T-helper 17 cell (primary cell): ENCODE measurements around the gene ZMYND10. TPM values are rescaled to one million over a fixed set of nuclear protein-coding genes. Genes with fewer than 3 reads are reported as not detected.
A peak's percentile ranks its signal among the peaks of the same experiment; 100 is the strongest.

Source experiments
- ATAC-seq: fragments of 150-1000 bp; cut with Tn5 transposase; 2 replicates; pipeline ENCODE4 v1.10.0; 2021; ENCODE audit warnings: mild to moderate bottlenecking, moderate library complexity
- DNase-seq, 3 donors: peaks; one replicate each; pipeline versions ENCODE4 v3.0.0 to v3.0.0-alpha.2; 2020 to 2021
- H3K9me3 ChIP-seq: one replicate; pipeline ENCODE4 v1.7.0; 2013; ENCODE audit warnings: low read length, mild to moderate bottlenecking; ENCODE audit not compliant: control insufficient read depth, poor library complexity, severe bottlenecking
- H3K27ac Mint-ChIP-seq: one replicate; pipeline ENCODE4 v1.8.0; 2022; ENCODE audit warnings: mild to moderate bottlenecking, moderate library complexity, mixed read lengths
- H3K27me3 Mint-ChIP-seq: one replicate; pipeline ENCODE4 v1.8.0; 2022; ENCODE audit warnings: mixed read lengths
- H3K36me3 Mint-ChIP-seq: one replicate; pipeline ENCODE4 v1.8.0; 2022; ENCODE audit warnings: low read depth, mixed read lengths
- H3K4me1 Mint-ChIP-seq: one replicate; pipeline ENCODE4 v1.8.0; 2022; ENCODE audit warnings: mild to moderate bottlenecking, mixed read lengths
- H3K4me3 Mint-ChIP-seq: one replicate; pipeline ENCODE4 v1.8.0; 2022; ENCODE audit warnings: mild to moderate bottlenecking, moderate library complexity, mixed read lengths
- total RNA-seq, 4 donors: library from RNA in 2 of 4; stranded (reverse) in 2 of 4; gene quantifications; one replicate each; pipeline ENCODE4 v1.2.3 and lab custom pipeline; 2022 to 2026

The ZMYND10 gene
- total RNA-seq, 2 donors from 2014 or later = 1.1 to 1.3 TPM

DNA sequence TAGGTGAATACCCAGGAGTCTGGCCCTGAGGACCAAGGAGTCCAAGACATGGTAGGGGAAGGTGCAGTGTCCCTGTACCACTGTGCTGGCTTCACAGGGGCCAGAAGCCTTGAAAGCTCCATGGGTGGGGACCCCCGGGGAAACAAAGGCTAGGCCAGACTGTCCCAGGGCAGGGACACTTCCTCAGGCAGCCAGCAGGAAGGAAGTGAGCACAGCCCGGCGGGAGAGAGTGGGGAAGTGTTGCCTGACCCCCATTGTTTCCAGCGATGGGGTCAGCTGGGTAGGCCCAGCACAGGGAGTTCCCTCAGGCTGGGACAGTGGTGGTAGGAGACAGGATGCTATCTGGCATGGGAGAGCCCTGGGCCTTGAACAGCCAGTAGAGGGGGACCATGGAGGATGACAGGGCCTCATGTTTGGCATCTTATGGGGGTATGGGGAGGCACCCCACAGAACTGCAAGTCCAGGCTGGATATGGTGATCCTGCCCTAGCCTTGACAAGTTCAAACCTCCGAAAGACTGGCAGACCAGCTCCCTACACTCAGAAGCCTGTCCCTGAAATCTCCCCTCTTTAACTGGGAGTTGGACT is 21.8 kb downstream of the ZMYND10 start:
- DNase-seq (no peak), ATAC-seq (no peak)
- Mint-ChIP-seq H3K36me3 (no peaks in the 10 kb centered on the region), H3K4me3 (no peak overlapping the region), H3K4me1 (peaks cover 32% of the 10 kb centered on the region), H3K27ac (no peak overlapping the region), H3K27me3 (no peaks in the 10 kb centered on the region)
- H3K9me3 ChIP-seq = no peaks in the 10 kb centered on the region

DNA sequence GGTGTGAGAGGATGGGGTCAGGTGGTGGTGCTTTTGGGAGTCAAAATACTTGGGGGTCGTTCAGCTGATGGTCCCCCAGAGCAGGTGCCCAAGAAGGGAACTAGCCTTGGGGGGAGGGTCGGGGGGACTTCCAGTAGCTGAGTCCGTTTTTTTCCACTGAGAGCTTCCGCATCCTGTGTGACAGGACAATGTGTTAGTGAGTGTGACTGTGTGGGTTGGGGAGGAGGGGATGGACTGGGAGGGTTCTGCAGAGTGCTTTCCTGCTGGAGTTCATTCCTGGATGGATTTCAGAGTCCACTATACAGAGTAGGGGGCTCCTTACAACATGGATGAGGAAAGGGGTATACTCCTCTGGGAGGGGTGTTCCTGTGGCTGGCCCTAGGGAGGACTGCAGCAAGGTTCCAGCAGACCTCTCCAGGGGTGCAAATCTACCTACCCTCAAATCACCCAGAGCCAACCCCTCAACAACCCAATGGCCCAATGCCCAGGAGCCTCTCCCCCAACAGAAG is 22.4 kb downstream of the ZMYND10 start:
- H3K9me3 ChIP-seq = no peaks in the 10 kb centered on the region
- H3K27me3 Mint-ChIP-seq = no peaks in the 10 kb centered on the region
- ATAC-seq (no peak), DNase-seq (no peak)
- H3K4me1 Mint-ChIP-seq = peaks cover 30% of the 10 kb centered on the region
- H3K36me3 Mint-ChIP-seq = no peaks in the 10 kb centered on the region
- no peak overlapping the region for H3K27ac Mint-ChIP-seq
- no peak overlapping the region for H3K4me3 Mint-ChIP-seq

DNA sequence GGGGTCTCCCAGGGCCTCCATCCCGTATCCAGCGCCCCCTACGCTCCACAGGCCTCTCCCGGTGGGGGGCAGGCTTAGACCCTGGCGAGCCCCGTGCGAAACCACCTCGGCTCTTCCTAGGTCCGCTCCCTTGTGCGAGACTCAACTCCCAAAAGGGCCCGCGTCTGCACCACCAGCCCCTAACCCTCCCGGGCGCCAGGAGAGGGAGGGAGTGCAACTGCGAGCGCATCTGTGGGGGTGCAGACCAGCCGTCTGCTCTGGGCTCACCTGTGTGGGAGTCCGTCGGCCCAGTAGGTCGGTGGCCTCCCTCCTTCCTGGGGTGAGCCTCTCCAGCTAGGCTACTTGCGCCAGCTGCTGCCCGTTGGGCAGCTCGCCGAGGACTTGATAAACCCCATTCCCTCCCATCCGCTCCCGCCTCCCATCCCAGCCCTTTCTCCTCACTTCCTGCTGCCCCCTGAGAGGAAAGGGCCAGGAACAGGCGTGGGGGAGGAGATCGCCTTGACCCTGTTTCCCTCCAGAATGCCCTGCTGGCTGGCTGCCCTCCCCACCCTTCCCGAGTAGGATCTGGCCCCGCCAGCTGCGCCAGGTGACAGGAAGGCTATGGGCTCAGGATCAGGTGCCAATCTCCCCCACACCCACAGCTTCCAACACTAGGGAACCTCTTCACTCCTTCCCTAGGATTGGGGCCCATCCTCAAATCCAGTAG is 23.0 kb downstream of the ZMYND10 start, which contains the start of gene HYAL2:
TSS of gene HYAL2 (minus strand) at position 360 of the 706 bp plus-strand sequence. CDS start 2,256 bp downstream, outside the sequence.
- Mint-ChIP-seq H3K36me3 (no peaks in the 10 kb centered on the region), H3K27ac (peak within 1 kb of the TSS; percentile 59), H3K27me3 (no peaks in the 10 kb centered on the region), H3K4me3 (peak within 1 kb of the TSS; percentile 89), H3K4me1 (peaks cover 33% of the 10 kb centered on the region)
- DNase-seq = no peak
- no peak for ATAC-seq
- H3K9me3 ChIP-seq = no peaks in the 10 kb centered on the region

DNA sequence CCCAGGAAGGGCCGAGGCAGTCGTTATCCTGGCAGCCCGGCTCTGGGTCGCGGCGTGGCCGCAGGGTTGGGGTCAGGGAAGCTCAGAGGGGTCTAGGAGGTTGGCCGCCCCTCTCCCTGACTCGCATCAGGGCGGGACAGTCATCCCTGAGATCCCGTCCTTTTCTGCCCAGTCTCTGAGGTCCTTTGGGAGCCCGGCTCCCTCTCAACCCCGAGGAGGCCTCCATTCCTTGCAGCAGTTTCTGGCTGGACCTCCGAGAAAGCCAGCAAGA is 23.5 kb downstream of the ZMYND10 start:
- peak overlapping the region; percentile 56 for H3K4me3 Mint-ChIP-seq
- DNase-seq = no peak
- no peak for ATAC-seq
- no peaks in the 10 kb centered on the region for H3K36me3 Mint-ChIP-seq
- no peak overlapping the region for H3K27ac Mint-ChIP-seq
- H3K27me3 Mint-ChIP-seq = no peaks in the 10 kb centered on the region
- no peaks in the 10 kb centered on the region for H3K9me3 ChIP-seq
- H3K4me1 Mint-ChIP-seq = peaks cover 33% of the 10 kb centered on the region

DNA sequence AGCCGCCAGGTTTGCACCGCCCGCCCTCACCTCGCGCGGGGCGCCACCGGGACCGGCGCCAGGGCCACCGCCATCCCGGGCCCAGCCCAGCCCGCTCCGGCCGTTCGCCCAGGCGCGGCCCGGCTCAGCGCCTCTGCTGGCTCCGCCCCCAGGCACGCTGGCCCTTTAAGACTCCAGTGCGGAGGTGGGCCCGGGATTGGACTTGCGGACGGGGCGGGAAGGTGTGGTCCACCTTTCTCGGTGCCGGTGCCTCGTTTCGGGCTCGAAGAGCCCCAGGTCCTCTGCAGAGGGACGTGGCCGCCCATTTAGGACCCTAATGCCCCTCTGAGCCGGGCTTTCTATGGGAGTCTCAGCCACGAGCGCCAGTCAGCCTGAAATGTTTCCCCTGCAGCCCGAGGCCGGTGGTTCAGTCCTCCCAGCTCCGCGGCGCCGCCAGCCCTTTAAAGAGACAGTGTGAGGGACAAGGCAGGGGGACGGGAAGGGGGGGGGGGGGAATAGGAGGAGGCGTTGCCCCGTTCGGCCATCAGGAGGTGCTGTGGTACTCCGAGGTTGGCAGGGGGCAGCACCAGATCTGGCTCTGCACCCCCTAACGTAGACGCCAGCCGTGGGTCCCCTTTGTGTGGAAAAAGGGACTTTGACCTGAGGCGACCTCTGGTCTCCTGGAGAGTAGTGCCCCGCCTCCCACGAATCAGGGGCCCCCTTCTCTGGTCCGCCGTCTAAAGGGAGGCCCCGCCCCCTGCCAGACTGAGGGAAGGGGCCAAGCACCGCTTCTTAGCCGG is 24.0 kb downstream of the ZMYND10 start:
- peak; percentile 75 for ATAC-seq
- peak overlapping the region; percentile 89 for H3K4me3 Mint-ChIP-seq
- peaks cover 33% of the 10 kb centered on the region for H3K4me1 Mint-ChIP-seq
- DNase-seq = peak; percentile 68 to 69 (median 68)
- no peaks in the 10 kb centered on the region for H3K9me3 ChIP-seq
- no peaks in the 10 kb centered on the region for H3K27me3 Mint-ChIP-seq
- H3K27ac Mint-ChIP-seq = peak overlapping the region; percentile 59
- H3K36me3 Mint-ChIP-seq = no peaks in the 10 kb centered on the region

DNA sequence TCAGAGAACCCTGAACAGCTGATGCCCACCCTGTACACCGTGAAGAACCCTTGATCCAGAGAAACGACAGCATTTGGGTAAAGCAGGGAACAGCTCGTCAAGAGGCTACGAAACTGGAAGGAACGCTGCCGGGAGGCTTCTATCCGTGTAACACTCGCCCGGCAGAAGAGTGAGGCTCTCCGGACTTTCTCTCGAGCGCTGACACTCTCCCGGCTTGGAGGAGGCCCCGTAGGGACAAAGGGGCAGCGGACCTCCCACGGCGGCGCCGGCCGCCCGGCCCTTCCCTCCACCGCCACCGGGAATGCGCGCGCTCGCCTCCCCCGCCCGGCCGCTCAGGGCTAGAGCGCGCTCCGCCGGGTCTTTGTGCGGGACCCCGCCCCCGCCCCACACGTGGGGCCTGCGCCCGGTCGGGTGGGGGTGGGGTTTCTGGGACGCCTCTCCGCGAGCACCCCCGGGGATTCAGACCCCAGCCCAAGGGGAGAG is 24.6 kb downstream of the ZMYND10 start:
- no peaks in the 10 kb centered on the region for H3K27me3 Mint-ChIP-seq
- DNase-seq (peak in 2 of 3 donors; percentile 51 to 61), ATAC-seq (peak; percentile 45)
- H3K9me3 ChIP-seq = no peaks in the 10 kb centered on the region
- no peaks in the 10 kb centered on the region for H3K36me3 Mint-ChIP-seq
- peaks cover 38% of the 10 kb centered on the region for H3K4me1 Mint-ChIP-seq
- peak overlapping the region; percentile 89 for H3K4me3 Mint-ChIP-seq
- peak overlapping the region; percentile 75 for H3K27ac Mint-ChIP-seq

DNA sequence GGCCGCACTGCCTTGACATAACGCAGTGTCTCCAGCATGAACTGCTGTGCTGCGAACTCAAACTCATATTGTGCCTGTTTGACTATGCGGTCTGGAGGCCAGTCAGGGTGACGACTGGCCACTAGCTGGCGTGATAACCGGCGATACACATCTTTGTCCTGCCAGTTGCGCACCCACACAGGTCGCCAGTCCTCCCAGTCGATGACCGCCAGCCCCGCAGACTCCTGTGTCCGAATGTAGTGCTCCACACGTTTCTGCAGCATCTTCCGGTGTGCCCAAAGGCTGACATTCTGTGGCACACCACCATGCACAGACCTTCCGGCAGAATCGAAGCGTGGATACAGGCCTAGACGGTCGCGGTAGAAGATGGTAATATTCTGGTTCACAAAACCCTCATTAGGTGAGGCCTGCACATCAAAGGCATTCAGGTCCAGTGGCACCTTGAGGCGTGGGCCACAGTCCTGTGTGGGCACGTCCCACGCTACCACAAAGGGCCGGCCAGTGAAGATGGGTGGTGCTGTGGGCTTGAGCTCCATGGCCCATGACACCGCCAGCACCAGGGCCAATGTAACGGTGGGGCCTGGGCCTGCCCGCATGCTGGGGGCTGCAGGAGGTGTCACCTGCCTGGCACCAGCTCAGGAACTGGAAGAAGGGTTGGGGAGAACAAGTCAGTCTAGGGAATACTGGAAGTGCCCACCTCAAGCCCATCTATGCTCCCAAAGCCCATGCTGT is 25.5 kb downstream of the ZMYND10 start:
- no peaks in the 10 kb centered on the region for H3K9me3 ChIP-seq
- H3K36me3 Mint-ChIP-seq = no peaks in the 10 kb centered on the region
- H3K4me3 Mint-ChIP-seq = peak overlapping the region; percentile 89
- ATAC-seq = no peak
- peak overlapping the region; percentile 75 for H3K27ac Mint-ChIP-seq
- no peaks in the 10 kb centered on the region for H3K27me3 Mint-ChIP-seq
- peaks cover 38% of the 10 kb centered on the region for H3K4me1 Mint-ChIP-seq
- no peak for DNase-seq

DNA sequence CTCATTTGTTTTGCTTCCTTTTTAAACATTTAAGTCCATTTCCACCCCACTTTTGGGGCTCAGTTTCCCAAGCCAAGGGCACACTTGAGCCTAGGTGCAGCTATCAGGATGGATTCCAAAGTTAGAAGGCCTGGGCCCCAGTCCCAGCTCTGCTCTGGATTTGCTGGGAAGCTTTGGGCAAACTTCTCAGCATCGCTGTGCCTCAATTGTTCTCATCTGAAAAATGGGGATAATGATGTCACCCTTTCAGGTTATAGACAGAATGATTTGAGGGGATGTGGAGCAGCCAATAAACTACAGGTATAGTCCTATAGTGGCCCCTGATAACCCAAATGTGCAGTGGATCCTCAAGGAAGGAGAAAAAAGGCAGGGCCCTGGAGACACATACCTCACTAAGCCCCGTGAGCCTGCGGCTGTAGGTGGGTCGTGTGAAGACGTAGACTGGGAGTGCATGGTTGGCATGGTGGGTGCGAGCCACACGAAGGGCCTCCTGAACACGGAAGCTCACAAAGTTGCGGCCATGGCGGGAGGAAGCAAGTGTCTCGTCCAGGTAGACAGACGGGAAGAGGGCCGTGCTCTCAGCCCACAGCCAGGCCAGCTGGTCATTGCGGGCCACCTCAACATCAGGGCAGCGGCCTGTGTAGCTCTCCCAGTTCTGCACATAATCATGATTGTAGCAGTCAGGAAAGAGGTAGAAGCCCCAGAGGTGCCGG is 26.2 kb downstream of the ZMYND10 start:
- no peaks in the 10 kb centered on the region for H3K36me3 Mint-ChIP-seq
- no peaks in the 10 kb centered on the region for H3K9me3 ChIP-seq
- no peak overlapping the region for H3K4me3 Mint-ChIP-seq
- H3K4me1 Mint-ChIP-seq = peaks cover 33% of the 10 kb centered on the region
- ATAC-seq (no peak), DNase-seq (no peak)
- no peak overlapping the region for H3K27ac Mint-ChIP-seq
- no peaks in the 10 kb centered on the region for H3K27me3 Mint-ChIP-seq

DNA sequence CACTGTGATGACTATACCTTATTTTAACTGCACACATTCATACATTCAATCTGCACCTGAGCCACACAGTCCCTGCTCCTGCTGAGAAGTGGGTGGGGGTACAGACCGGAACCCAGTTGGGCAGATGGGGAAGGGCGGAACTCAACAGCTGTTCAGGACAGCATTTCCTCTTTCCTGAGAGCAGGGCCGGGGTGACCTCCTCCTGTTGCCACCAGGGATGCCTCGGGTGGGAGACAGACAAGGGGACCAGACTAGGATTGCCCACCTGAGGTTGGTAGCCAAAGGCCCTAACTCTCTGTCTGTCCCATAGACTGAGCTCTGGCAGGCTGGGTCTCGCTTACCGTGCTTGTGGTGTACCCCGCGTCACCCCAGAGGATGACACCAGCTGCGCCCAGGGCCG is 26.9 kb downstream of the ZMYND10 start:
- Mint-ChIP-seq H3K4me1 (peaks cover 33% of the 10 kb centered on the region), H3K36me3 (no peaks in the 10 kb centered on the region), H3K27me3 (no peaks in the 10 kb centered on the region), H3K4me3 (no peak overlapping the region), H3K27ac (no peak overlapping the region)
- DNase-seq (no peak), ATAC-seq (no peak)
- no peaks in the 10 kb centered on the region for H3K9me3 ChIP-seq

DNA sequence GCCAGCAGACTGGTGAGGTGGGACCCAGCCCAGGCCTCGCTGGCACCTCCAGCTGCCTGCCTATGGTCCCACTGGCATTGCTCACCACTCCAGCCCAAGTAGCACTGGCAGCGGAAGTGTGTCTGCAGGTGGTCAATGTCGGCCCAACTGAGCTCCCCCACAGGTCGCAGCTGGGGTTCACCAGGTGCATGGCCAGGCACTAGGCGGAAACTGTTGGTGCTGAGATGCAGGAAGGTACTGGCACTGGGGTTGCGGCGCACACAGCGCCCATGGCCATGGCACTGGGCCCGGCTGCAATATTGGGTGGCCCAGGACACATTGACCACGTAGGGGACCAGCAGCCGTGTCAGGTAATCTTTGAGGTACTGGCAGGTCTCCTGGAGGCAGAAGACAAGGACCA is 27.4 kb downstream of the ZMYND10 start:
- H3K36me3 Mint-ChIP-seq = no peaks in the 10 kb centered on the region
- peaks cover 33% of the 10 kb centered on the region for H3K4me1 Mint-ChIP-seq
- H3K27ac Mint-ChIP-seq = no peak overlapping the region
- DNase-seq (no peak), ATAC-seq (no peak)
- no peak overlapping the region for H3K4me3 Mint-ChIP-seq
- no peaks in the 10 kb centered on the region for H3K9me3 ChIP-seq
- H3K27me3 Mint-ChIP-seq = no peaks in the 10 kb centered on the region

DNA sequence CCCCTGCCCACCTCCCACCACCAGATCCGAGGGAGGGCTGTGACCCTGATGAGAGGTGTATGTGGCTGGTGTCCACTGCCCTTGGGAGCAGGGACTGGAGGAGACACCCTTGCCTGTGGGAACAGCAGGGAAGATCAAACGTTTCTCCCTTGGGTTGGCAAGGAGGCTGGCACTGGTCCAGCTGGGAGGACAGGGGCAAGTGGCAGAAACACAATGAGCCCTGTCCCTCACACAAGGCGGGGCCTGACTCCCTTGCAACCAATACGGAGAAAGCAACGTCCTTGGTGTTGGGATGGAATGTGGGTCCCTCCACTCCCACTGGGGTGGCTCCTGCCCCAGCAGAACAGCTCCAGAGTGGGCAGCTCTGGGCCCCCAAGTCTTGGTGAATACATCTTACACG is 28.2 kb downstream of the ZMYND10 start:
- H3K4me3 Mint-ChIP-seq = no peak overlapping the region

DNA sequence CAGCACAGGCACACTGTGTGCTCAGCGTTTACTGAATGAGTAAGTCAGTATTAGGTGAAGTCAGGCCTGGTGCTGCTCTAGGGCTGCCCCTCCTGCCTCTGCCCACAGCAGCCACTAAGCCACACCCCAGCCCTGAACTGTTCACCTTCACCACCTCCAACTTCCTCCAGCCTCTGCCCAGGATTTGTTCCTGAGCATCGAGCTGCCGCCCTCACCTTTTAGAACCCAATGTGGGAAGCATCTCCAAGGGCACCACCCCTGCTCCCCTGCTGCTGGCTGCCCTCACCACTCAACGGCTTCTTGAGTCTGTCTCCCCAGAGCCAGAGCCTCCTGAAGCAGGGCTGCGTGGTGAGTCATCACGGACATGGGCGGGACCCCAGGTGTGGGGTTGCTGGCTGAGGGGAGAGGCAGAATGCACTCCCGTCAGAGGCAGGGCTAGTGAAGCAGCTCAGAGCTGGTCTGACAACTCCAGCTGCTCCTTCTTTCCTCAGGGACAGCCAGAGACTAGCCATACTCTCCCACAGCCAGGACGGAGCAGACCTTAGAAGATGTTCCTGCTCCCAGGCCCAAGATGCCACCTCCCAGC is 28.8 kb downstream of the ZMYND10 start:
- H3K9me3 ChIP-seq = no peaks in the 10 kb centered on the region
- ATAC-seq (peak; percentile 78), DNase-seq (peak; percentile 54 to 71 (median 63))
- no peaks in the 10 kb centered on the region for H3K36me3 Mint-ChIP-seq
- peak overlapping the region; percentile 99 for H3K27ac Mint-ChIP-seq
- H3K27me3 Mint-ChIP-seq = no peaks in the 10 kb centered on the region
- peak overlapping the region; percentile 93 for H3K4me3 Mint-ChIP-seq
- H3K4me1 Mint-ChIP-seq = peaks cover 32% of the 10 kb centered on the region

More for the DNA sequence above, 28.2 kb downstream of the ZMYND10 start:
- Mint-ChIP-seq H3K27ac (peak overlapping the region; percentile 99), H3K36me3 (no peaks in the 10 kb centered on the region), H3K27me3 (no peaks in the 10 kb centered on the region), H3K4me1 (peaks cover 32% of the 10 kb centered on the region)
- DNase-seq (no peak), ATAC-seq (no peak)
- H3K9me3 ChIP-seq = no peaks in the 10 kb centered on the region
